Progenitor cell of endocrine pancreas (in vitro differentiated cells): ENCODE measurements around the gene EMP1. TPM values are rescaled to one million over a fixed set of nuclear protein-coding genes. Genes with fewer than 3 reads are reported as not detected.

Experiments used
- DNase-seq: peaks from one replicate; pipeline ENCODE4 v3.0.0; 2021; ENCODE audit warnings: low spot score; ENCODE audit not compliant: unreplicated experiment
- H3K27ac Mint-ChIP-seq: 2 replicates; pipeline ENCODE4 v1.8.0; 2021; ENCODE audit warnings: mild to moderate bottlenecking, moderate library complexity, mixed read lengths
- H3K27me3 Mint-ChIP-seq: 2 replicates; pipeline ENCODE4 v1.8.0; 2021; ENCODE audit warnings: mixed read lengths
- H3K36me3 Mint-ChIP-seq: 2 replicates; pipeline ENCODE4 v1.8.0; 2022; ENCODE audit warnings: mixed read lengths; ENCODE audit not compliant: insufficient read depth
- H3K4me1 Mint-ChIP-seq: 2 replicates; pipeline ENCODE4 v1.8.0; 2021; ENCODE audit warnings: low read depth, mixed read lengths
- H3K4me3 Mint-ChIP-seq: 2 replicates; pipeline ENCODE4 v1.8.0; 2021; ENCODE audit warnings: low read depth, mild to moderate bottlenecking, moderate library complexity, mixed read lengths
- H3K9me3 Mint-ChIP-seq: 2 replicates; pipeline ENCODE4 v1.8.0; 2021; ENCODE audit warnings: low read depth, mixed read lengths
- CTCF ChIP-seq: fragments of 200-600 bp; sonication (generic); IDR thresholded peaks from one replicate; pipeline ENCODE4 v1.5.0; 2021; ENCODE audit warnings: antibody characterized with exemption, mild to moderate bottlenecking; ENCODE audit not compliant: unreplicated experiment
- total RNA-seq: library from RNA; stranded (reverse); gene quantifications from 2 replicates; pipeline ENCODE4 v1.2.1, GENCODE V29; 2021

The EMP1 gene
- total RNA-seq, 1 donor from 2014 or later, result 0.31 TPM

- Mint-ChIP-seq H3K9me3 (no peaks in the 10 kb centered on the region), H3K27ac (no peak overlapping the region), H3K36me3 (no peaks in the 10 kb centered on the region), H3K27me3 (peaks cover 9% of the 10 kb centered on the region), H3K4me3 (no peak overlapping the region), H3K4me1 (no peaks in the 10 kb centered on the region)
- no peak for DNase-seq
- no peak for TF ChIP-seq CTCF
Measured at GRCh38 chr12:13243516-13244070, 47.1 kb downstream of the EMP1 start.

- no peaks in the 10 kb centered on the region for H3K4me1 Mint-ChIP-seq
- no peak for DNase-seq
- peaks cover 4% of the 10 kb centered on the region for H3K27me3 Mint-ChIP-seq
- H3K4me3 Mint-ChIP-seq, result no peak overlapping the region
- TF ChIP-seq CTCF, result no peak
- no peak overlapping the region for H3K27ac Mint-ChIP-seq
- H3K36me3 Mint-ChIP-seq, result no peaks in the 10 kb centered on the region
- no peaks in the 10 kb centered on the region for H3K9me3 Mint-ChIP-seq
Measured at GRCh38 chr12:13247596-13247995, 51.1 kb downstream of the EMP1 start.

- no peaks in the 10 kb centered on the region for H3K9me3 Mint-ChIP-seq
- peaks cover 8% of the 10 kb centered on the region for H3K27me3 Mint-ChIP-seq
- H3K27ac Mint-ChIP-seq, result no peak overlapping the region
- H3K36me3 Mint-ChIP-seq, result no peaks in the 10 kb centered on the region
- no peaks in the 10 kb centered on the region for H3K4me1 Mint-ChIP-seq
- H3K4me3 Mint-ChIP-seq, result no peak overlapping the region
- no peak for DNase-seq
- no peak for TF ChIP-seq CTCF
Measured at GRCh38 chr12:13248964-13249363, 52.4 kb downstream of the EMP1 start.

GRCh38 chr12:13250416-13250815 is 53.9 kb downstream of the EMP1 start:
- no peak for TF ChIP-seq CTCF
- no peak overlapping the region for H3K4me3 Mint-ChIP-seq
- DNase-seq, result no peak

GRCh38 chr12:13251521-13251920 is 55.0 kb downstream of the EMP1 start:
- H3K27ac Mint-ChIP-seq, result no peak overlapping the region
- DNase-seq, result no peak
- H3K4me3 Mint-ChIP-seq, result no peak overlapping the region
- TF ChIP-seq CTCF, result no peak
- H3K36me3 Mint-ChIP-seq, result no peaks in the 10 kb centered on the region
- H3K27me3 Mint-ChIP-seq, result peaks cover 13% of the 10 kb centered on the region
- no peaks in the 10 kb centered on the region for H3K9me3 Mint-ChIP-seq
- peaks cover 6% of the 10 kb centered on the region for H3K4me1 Mint-ChIP-seq

More at GRCh38 chr12:13250416-13250815, 53.9 kb downstream of the EMP1 start:
- Mint-ChIP-seq H3K27ac (no peak overlapping the region), H3K27me3 (peaks cover 10% of the 10 kb centered on the region), H3K36me3 (no peaks in the 10 kb centered on the region), H3K9me3 (no peaks in the 10 kb centered on the region), H3K4me1 (no peaks in the 10 kb centered on the region)
